ENCODE results near the gene TMEM204.

GRCh38 chr16:1553946-1554825 lies 20.7 kb downstream of the TMEM204 start:
- no peak for TF ChIP-seq CTCF (IDR thresholded peaks at IDR 0.05)
- no peak for TF ChIP-seq EP300 (IDR thresholded peaks at IDR 0.05)
